Measurements from ENCODE around the gene CAMTA1. TPM values are rescaled to one million over a fixed set of nuclear protein-coding genes. Genes with fewer than 3 reads are reported as not detected.

Gene CAMTA1
- total and polyA plus RNA-seq, 9 of the 15 experiments (the other 6 are each of a cell fraction or from before 2014, with no cell fraction given): 43.9 to 161 (median 65.9) TPM

DNA sequence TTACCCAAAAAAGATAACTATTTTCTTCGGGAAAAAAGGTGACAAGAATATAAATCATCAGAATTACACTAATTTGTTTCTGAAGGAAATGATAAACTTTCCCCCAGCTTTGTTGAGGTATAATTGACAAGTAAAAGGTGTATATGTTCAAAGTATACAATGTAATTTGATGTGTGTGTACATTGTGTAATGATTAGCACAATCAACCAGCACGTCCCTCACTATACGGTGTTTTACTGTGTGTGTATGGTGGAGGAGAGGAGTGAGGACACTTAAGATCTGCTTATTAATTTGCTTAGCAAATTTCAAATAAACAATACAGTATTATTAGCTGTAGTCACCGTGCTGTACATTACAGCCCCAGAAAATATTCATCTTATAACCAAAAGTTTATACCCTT is 77.7 kb downstream of the CAMTA1 start (continued):
- TF ChIP-seq, protein P1, sequence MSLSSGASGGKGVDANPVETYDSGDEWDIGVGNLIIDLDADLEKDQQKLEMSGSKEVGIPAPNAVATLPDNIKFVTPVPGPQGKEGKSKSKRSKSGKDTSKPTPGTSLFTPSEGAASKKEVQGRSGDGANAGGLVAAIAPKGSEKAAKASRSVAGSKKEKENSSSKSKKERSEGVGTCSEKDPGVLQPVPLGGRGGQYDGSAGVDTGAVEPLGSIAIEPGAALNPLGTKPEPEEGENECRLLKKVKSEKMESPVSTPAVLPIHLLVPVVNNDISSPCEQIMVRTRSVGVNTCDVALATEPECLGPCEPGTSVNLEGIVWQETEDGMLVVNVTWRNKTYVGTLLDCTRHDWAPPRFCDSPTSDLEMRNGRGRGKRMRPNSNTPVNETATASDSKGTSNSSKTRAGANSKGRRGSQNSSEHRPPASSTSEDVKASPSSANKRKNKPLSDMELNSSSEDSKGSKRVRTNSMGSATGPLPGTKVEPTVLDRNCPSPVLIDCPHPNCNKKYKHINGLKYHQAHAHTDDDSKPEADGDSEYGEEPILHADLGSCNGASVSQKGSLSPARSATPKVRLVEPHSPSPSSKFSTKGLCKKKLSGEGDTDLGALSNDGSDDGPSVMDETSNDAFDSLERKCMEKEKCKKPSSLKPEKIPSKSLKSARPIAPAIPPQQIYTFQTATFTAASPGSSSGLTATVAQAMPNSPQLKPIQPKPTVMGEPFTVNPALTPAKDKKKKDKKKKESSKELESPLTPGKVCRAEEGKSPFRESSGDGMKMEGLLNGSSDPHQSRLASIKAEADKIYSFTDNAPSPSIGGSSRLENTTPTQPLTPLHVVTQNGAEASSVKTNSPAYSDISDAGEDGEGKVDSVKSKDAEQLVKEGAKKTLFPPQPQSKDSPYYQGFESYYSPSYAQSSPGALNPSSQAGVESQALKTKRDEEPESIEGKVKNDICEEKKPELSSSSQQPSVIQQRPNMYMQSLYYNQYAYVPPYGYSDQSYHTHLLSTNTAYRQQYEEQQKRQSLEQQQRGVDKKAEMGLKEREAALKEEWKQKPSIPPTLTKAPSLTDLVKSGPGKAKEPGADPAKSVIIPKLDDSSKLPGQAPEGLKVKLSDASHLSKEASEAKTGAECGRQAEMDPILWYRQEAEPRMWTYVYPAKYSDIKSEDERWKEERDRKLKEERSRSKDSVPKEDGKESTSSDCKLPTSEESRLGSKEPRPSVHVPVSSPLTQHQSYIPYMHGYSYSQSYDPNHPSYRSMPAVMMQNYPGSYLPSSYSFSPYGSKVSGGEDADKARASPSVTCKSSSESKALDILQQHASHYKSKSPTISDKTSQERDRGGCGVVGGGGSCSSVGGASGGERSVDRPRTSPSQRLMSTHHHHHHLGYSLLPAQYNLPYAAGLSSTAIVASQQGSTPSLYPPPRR (CRISPR knock-in tag; IDR thresholded peaks at IDR 0.05; ENCODE audit: borderline replicate concordance): no peak
- TF ChIP-seq ZKSCAN3 (CRISPR knock-in tag; IDR thresholded peaks at IDR 0.05) (no peak), ZNF212 (CRISPR knock-in tag; IDR thresholded peaks at IDR 0.05) (no peak)
- TF ChIP-seq, protein P2, sequence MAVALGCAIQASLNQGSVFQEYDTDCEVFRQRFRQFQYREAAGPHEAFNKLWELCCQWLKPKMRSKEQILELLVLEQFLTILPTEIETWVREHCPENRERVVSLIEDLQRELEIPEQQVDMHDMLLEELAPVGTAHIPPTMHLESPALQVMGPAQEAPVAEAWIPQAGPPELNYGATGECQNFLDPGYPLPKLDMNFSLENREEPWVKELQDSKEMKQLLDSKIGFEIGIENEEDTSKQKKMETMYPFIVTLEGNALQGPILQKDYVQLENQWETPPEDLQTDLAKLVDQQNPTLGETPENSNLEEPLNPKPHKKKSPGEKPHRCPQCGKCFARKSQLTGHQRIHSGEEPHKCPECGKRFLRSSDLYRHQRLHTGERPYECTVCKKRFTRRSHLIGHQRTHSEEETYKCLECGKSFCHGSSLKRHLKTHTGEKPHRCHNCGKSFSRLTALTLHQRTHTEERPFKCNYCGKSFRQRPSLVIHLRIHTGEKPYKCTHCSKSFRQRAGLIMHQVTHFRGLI (CRISPR knock-in tag; IDR thresholded peaks at IDR 0.05): no peak

DNA sequence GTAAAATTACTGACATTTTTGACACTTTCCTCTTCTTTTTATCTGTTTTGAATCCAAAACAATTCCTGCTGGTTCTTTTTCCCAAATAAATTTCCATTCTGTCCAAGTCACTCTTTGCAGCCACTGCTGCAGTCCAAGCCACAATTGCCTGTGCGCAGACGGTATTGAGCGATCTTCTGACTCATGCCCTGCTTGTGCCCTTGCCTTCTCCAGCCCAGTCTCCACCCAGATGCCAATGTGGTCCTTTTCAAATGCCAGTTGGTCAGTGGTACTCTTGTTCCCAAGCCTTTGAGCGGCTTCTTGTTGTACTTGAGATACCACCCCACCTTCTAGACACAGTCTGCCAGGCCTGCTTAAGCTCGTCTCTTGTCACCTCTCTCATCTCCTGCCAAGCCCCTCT is 78.9 kb downstream of the CAMTA1 start:
- 69% methylated on average over 5 of the region's 5 CpGs for WGBS (ENCODE audit: insufficient coverage, low coverage, missing lambda C conversion rate)
- no peaks in the 10 kb centered on the region for H3K36me3 ChIP-seq (ENCODE audit: control insufficient read depth, insufficient read depth, low read length)
- intact Hi-C loops (cut with micrococcal nuclease): no loop called here
- TF ChIP-seq LEF1 (IDR thresholded peaks at IDR 0.05) (no peak), DMBX1 (CRISPR knock-in tag; IDR thresholded peaks at IDR 0.05; ENCODE audit: borderline replicate concordance) (no peak), COPS2 (conservative IDR thresholded peaks at IDR 0.05) (no peak), PYGO2 (tag; IDR thresholded peaks at IDR 0.05) (no peak), GTF2A2 (tag; IDR thresholded peaks at IDR 0.05) (no peak), ZNF586 (CRISPR knock-in tag; conservative IDR thresholded peaks at IDR 0.05) (no peak), GTF2E2 (tag; IDR thresholded peaks at IDR 0.05) (no peak)
- TF ChIP-seq, protein P3, sequence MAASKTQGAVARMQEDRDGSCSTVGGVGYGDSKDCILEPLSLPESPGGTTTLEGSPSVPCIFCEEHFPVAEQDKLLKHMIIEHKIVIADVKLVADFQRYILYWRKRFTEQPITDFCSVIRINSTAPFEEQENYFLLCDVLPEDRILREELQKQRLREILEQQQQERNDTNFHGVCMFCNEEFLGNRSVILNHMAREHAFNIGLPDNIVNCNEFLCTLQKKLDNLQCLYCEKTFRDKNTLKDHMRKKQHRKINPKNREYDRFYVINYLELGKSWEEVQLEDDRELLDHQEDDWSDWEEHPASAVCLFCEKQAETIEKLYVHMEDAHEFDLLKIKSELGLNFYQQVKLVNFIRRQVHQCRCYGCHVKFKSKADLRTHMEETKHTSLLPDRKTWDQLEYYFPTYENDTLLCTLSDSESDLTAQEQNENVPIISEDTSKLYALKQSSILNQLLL (CRISPR knock-in tag; IDR thresholded peaks at IDR 0.05; ENCODE audit: borderline replicate concordance): no peak
- TF ChIP-seq, protein P4, sequence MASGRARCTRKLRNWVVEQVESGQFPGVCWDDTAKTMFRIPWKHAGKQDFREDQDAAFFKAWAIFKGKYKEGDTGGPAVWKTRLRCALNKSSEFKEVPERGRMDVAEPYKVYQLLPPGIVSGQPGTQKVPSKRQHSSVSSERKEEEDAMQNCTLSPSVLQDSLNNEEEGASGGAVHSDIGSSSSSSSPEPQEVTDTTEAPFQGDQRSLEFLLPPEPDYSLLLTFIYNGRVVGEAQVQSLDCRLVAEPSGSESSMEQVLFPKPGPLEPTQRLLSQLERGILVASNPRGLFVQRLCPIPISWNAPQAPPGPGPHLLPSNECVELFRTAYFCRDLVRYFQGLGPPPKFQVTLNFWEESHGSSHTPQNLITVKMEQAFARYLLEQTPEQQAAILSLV (tag; IDR thresholded peaks at IDR 0.05): no peak

More for the DNA sequence above, 78.9 kb downstream of the CAMTA1 start:
- Histone ChIP-seq H2AFZ (ENCODE audit: low read depth, low read length) (no peak overlapping the region), H3K27me3 (ENCODE audit: control insufficient read depth in 2 of 2, insufficient read depth in 2 of 2, low read length in 2 of 2) (no peaks in the 10 kb centered on the region), H3K4me2 (ENCODE audit: insufficient read depth, low read length) (no peak overlapping the region), H3K9me1 (ENCODE audit: control insufficient read depth, insufficient read depth, low read length) (no peaks in the 10 kb centered on the region), H3K4me3 (no peak overlapping the region), H3K27ac (ENCODE audit: extremely low read depth, low read depth, low read length) (no peak overlapping the region), H3K79me2 (ENCODE audit: control insufficient read depth, insufficient read depth, low read length) (no peaks in the 10 kb centered on the region), H3K9ac (ENCODE audit: insufficient read depth in 1 of 2, low read depth in 2 of 2, low read length in 2 of 2) (no peak overlapping the region), H3K4me1 (replicated peaks in 1 of 2; ENCODE audit: control insufficient read depth in 2 of 2, insufficient read depth in 2 of 2, low read length in 2 of 2) (peaks cover 0 to 9% of the 10 kb centered on the region in 2 experiments; a peak in 1 of 5 replicates), H4K20me1 (replicated peaks; ENCODE audit: control insufficient read depth, insufficient read depth, low read length) (no peaks in the 10 kb centered on the region), H3K9me3 (replicated peaks; ENCODE audit: control insufficient read depth, insufficient read depth, low read depth, low read length) (no peaks in the 10 kb centered on the region)
- POLR2A ChIA-PET: no interaction called here
- FAIRE-seq: no peak
- in situ Hi-C loops (cut with MboI): no loop called here
- no TSS peak for BruUV-seq (replicated peaks)
- ATAC-seq: no peak
- CTCF ChIA-PET (ENCODE audit: low intra/inter-chr PET ratio): no interaction called here
- no peak for DNase-seq (ENCODE audit: extremely low read depth in 1 of 4, low spot score in 3 of 4)
